HepG2 (cell line): Measurements from ENCODE around the gene PLRG1. TPM values are rescaled to one million over a fixed set of nuclear protein-coding genes. Genes with fewer than 3 reads are reported as not detected.

Experiments used
- ATAC-seq: fragments of 200-7000 bp; cut with Tn5 transposase; 3 replicates; pipeline ENCODE4 v1.9.1; 2020; ENCODE audit warnings: mild to moderate bottlenecking, moderate library complexity
- BruUV-seq: library from RNA; stranded (reverse); fragments of 400-500 nt; replicated peaks from 2 replicates; lab custom pipeline; 2021; lab: Mats Ljungman, UMichigan
- CTCF ChIA-PET: fragments of 300-600 bp; formaldehyde crosslinking; extraction: SDS; loops from one replicate; lab custom pipeline; 2021; ENCODE audit warnings: low total read pairs, inconsistent platforms, low intra/inter-chr PET ratio; lab: Yijun Ruan, JAX
- POLR2A ChIA-PET: fragments of 350-600 bp; sonication (Branson Sonifier 250); formaldehyde crosslinking; loops from one replicate; lab custom pipeline; 2020; ENCODE audit warnings: antibody characterized with exemption, inconsistent platforms; lab: Yijun Ruan, JAX
- DNase-seq: peaks from one replicate; pipeline ENCODE4 v3.0.0-alpha.2; 2015; ENCODE audit warnings: low spot score
- FAIRE-seq: peaks from 3 replicates; lab custom pipeline; 2011; peaks lifted over from hg19 to GRCh38; lab: Jason Lieb, UNC
- H2AFZ ChIP-seq: one replicate; pipeline ENCODE4 v1.6.1; 2011; ENCODE audit warnings: low read length, inconsistent platforms
- H3K27ac ChIP-seq: fragments of 300-600 bp; 3 replicates; pipeline ENCODE4 v1.8.0; 2011; ENCODE audit warnings: mixed run types, mild to moderate bottlenecking, mixed read lengths, low read length, inconsistent platforms; ENCODE audit not compliant: insufficient read depth; ENCODE audit errors: extremely low read length
- H3K27me3 ChIP-seq, 2 experiments: fragments of 200-600 bp in 1 of 2; 2 replicates in 1 of 2; 3 replicates in 1 of 2; pipeline versions ENCODE4 v1.6.0 to v1.8.0; 2011; ENCODE audit warnings: low read length in 2 of 2, mild to moderate bottlenecking in 2 of 2, moderate library complexity in 2 of 2, inconsistent platforms in 1 of 2; ENCODE audit not compliant: insufficient read depth in 2 of 2, control insufficient read depth in 1 of 2
- H3K36me3 ChIP-seq, 2 experiments: fragments of 200-600 bp in 1 of 2; replicated peaks in 1 of 2; 2 replicates in 1 of 2; 3 replicates in 1 of 2; pipeline versions ENCODE4 v1.5.1 to v1.8.0; 2011; ENCODE audit warnings: low read length in 2 of 2, inconsistent platforms in 1 of 2; ENCODE audit not compliant: insufficient read depth in 2 of 2, control insufficient read depth in 1 of 2
- H3K4me1 ChIP-seq: 2 replicates; pipeline ENCODE4 v1.5.1; 2012; ENCODE audit warnings: low read length, inconsistent platforms; ENCODE audit not compliant: insufficient read depth
- H3K4me2 ChIP-seq: 2 replicates; pipeline ENCODE4 v1.6.0; 2011; ENCODE audit warnings: low read depth, low read length, inconsistent platforms
- H3K4me3 ChIP-seq, 3 experiments: fragments of 200-600 bp in 1 of 3; sonication (generic), shearing (Covaris generic) in 1 of 3; replicated peaks in 1 of 3; 2 replicates each; pipeline ENCODE4 v1.5.1; 2011 to 2016; ENCODE audit warnings: low read length in 3 of 3, inconsistent platforms in 2 of 3, low read depth in 2 of 3, mild to moderate bottlenecking in 2 of 3, control low read depth in 1 of 3, mixed read lengths in 1 of 3; ENCODE audit not compliant: insufficient read depth in 1 of 3
- H3K79me2 ChIP-seq: one replicate; pipeline ENCODE4 v1.6.1; 2011; ENCODE audit warnings: low read length, inconsistent platforms; ENCODE audit not compliant: insufficient read depth
- H3K9ac ChIP-seq: 2 replicates; pipeline ENCODE4 v1.6.0; 2011; ENCODE audit warnings: mild to moderate bottlenecking, low read depth, low read length, inconsistent platforms; ENCODE audit not compliant: insufficient read depth
- H3K9me3 ChIP-seq: 2 replicates; pipeline ENCODE4 v1.5.1; 2012; ENCODE audit warnings: mild to moderate bottlenecking, low read length
- H4K20me1 ChIP-seq: 2 replicates; pipeline ENCODE4 v1.6.0; 2011; ENCODE audit warnings: inconsistent platforms, mild to moderate bottlenecking, low read length, moderate library complexity; ENCODE audit not compliant: insufficient read depth
- ATF1 ChIP-seq: IDR thresholded peaks from 2 replicates; pipeline ENCODE4 v1.6.1; 2016; ENCODE audit warnings: mild to moderate bottlenecking, control low read depth
- CTCF ChIP-seq: sonication (generic); formaldehyde crosslinking; IDR thresholded peaks from 2 replicates; pipeline ENCODE4 v1.5.0; 2020; ENCODE audit warnings: mild to moderate bottlenecking, missing genetic modification reagents, moderate library complexity
- RFX1 ChIP-seq: fragments of 450-650 bp; IDR thresholded peaks from 2 replicates; pipeline ENCODE4 v1.6.1; 2017
- SMC3 ChIP-seq: IDR thresholded peaks from 2 replicates; pipeline ENCODE4 v1.6.1; 2011; ENCODE audit warnings: low read length, improper control_type of control experiment
- SNAPC2 ChIP-seq: sonication (generic); formaldehyde crosslinking; IDR thresholded peaks from 2 replicates; pipeline ENCODE4 v1.8.1; 2022; ENCODE audit warnings: mild to moderate bottlenecking, missing genetic modification reagents
- STAG1 ChIP-seq: sonication (generic); formaldehyde crosslinking; IDR thresholded peaks from 2 replicates; pipeline ENCODE4 v1.4.0; 2020; ENCODE audit warnings: missing genetic modification reagents
- ZNF580 ChIP-seq: IDR thresholded peaks from 2 replicates; pipeline ENCODE4 v1.6.1; 2016; ENCODE audit warnings: low read depth, borderline replicate concordance
- WGBS: methylation state at CpG from one replicate; pipeline ENCODE4 v1.1.6; 2017; ENCODE audit warnings: low lambda C conversion rate; 5-methylcytosine and 5-hydroxymethylcytosine counted together
- in situ Hi-C: cut with HindIII; loops from 2 replicates; pipeline ENCODE4 v1.10.0; 2017; ENCODE audit warnings: low pct_unique_long_range_greater_than_20kb; ENCODE audit not compliant: extremely low pct_ligation_motif_present
- intact Hi-C: fragments of 100-400 bp; cut with micrococcal nuclease; formaldehyde crosslinking; loops from one replicate; pipeline ENCODE4 v1.10.0; 2022; ENCODE audit not compliant: unreplicated experiment
- polyA plus RNA-seq, 8 experiments: library from polyadenylated mRNA; depleted of rRNA in 3 of 8; stranded (reverse) in 7 of 8; unstranded in 1 of 8; fragments of >200 nt; fragmentation: Illumina TruSeq in 4 of 8; extraction: Trizol in 4 of 8; gene quantifications; 2 replicates each; pipeline versions ENCODE4 v1.2.1 to v1.2.3, GENCODE V29; 2011 to 2016; ENCODE audit warnings: low read depth in 4 of 8, missing spikeins in 1 of 8, mixed read lengths in 1 of 8; ENCODE audit not compliant: insufficient read depth in 1 of 8
- total RNA-seq, 5 experiments: library from RNA; depleted of rRNA; stranded (reverse); fragments of >200 nt; fragmentation: Illumina TruSeq; extraction: Trizol; gene quantifications; 2 replicates each; pipeline ENCODE4 v1.2.3, GENCODE V29; 2016; ENCODE audit warnings: low read depth in 1 of 5

PLRG1 gene
- total and polyA plus RNA-seq, 2 of the 13 experiments (the other 11 are each of a cell fraction or from before 2014, with no cell fraction given): 77.3 to 110 TPM

DNA sequence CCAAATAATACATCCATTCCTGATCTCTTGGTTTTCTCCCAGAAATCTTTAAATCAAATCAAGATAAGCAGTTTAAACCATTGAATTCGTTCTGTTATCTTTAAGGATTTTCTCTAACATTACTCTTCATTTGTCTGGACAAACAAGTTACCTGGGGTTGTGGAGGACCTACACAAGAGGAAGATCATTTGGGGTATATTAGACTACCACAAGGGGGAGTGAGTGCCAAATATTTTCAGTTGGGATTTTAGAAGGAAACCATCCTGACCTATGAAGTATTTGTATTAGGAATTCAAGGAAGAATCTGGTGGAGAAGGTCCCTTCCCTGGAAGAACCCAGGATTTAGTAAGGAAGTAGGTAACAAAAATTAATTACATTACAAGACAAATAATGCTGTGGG is 46.6 kb downstream of the PLRG1 start:
- peak; percentile 63 for FAIRE-seq
- no peak overlapping the region for H3K4me3 ChIP-seq
- H3K9ac ChIP-seq: no peak overlapping the region
- BruUV-seq: no TSS peak
- no peak overlapping the region for H3K4me2 ChIP-seq
- in situ Hi-C loops (no loop called here), intact Hi-C loops (loop anchor here (1.0 to 5.0 kb wide), 2 partner anchors 86 to 119 kb away; no protein-coding TSS in a partner anchor)
- H3K36me3 ChIP-seq: no peaks in the 10 kb centered on the region
- H4K20me1 ChIP-seq: no peaks in the 10 kb centered on the region
- ChIA-PET POLR2A (no interaction called here), CTCF (interaction anchor here (1.5 kb wide), 1 partner anchor 118 kb away, joined by 4 read pairs; no protein-coding TSS in a partner anchor)
- no peaks in the 10 kb centered on the region for H3K79me2 ChIP-seq
- peak; percentile 37 for DNase-seq
- H3K4me1 ChIP-seq: no peaks in the 10 kb centered on the region
- TF ChIP-seq SMC3 (peak; percentile 11; the same call in 1 of the 2 replicates), CTCF (CRISPR knock-in tag) (peak; percentile 49), STAG1 (peak; percentile 38), RFX1 (no peak), SNAPC2 (no peak)
- no peaks in the 10 kb centered on the region for H3K9me3 ChIP-seq
- H2AFZ ChIP-seq: no peak overlapping the region
- H3K27me3 ChIP-seq: peaks cover 0 to 6% of the 10 kb centered on the region in 2 experiments; a peak in 1 of 5 replicates
- no peak overlapping the region for H3K27ac ChIP-seq
- ATAC-seq: peak; percentile 66
- WGBS: 0% methylated on average over 1 of the region's 1 CpG

DNA sequence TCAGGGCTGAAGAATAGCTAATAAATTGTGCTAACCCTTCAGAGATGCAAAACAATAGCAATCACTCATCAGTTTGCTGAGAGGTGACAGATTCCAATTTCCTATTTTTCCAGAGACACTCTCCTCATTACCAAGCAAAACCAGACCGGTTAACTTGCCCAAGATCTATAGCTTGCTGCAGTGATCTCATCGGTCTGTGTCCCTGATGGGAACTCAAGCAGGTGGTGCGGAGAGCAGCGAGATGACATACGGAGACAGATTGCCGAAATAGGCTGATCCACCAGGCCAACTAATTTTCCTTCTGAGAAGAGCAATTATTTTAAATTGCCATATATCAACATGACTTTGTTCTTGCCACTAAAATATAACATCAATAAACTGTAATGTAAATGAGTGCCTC is 48.1 kb downstream of the PLRG1 start:
- 3% methylated on average over 6 of the region's 6 CpGs for WGBS
- intact Hi-C loops (loop anchor here (5.0 kb wide), 1 partner anchor 85 kb away; no protein-coding TSS in a partner anchor), in situ Hi-C loops (no loop called here)
- Histone ChIP-seq H2AFZ (no peak overlapping the region), H3K4me1 (no peaks in the 10 kb centered on the region), H3K79me2 (no peaks in the 10 kb centered on the region), H3K36me3 (no peaks in the 10 kb centered on the region), H3K9me3 (no peaks in the 10 kb centered on the region), H3K4me3 (no peak overlapping the region), H3K27ac (no peak overlapping the region), H3K4me2 (no peak overlapping the region), H4K20me1 (no peaks in the 10 kb centered on the region), H3K9ac (no peak overlapping the region), H3K27me3 (peaks cover 0 to 6% of the 10 kb centered on the region in 2 experiments; a peak in 2 of 5 replicates)
- POLR2A ChIA-PET: no interaction called here
- ATAC-seq: no peak
- CTCF ChIA-PET: no interaction called here
- FAIRE-seq: no peak
- TF ChIP-seq ZNF580 (CRISPR knock-in tag) (no peak), ATF1 (no peak)
- no TSS peak for BruUV-seq
- DNase-seq: no peak
